K562 (cell line): ENCODE results near the gene DNAJB6.

Source experiments
- CHCHD3 ChIP-seq: fragments of 250-450 bp; sonication (Bioruptor Pico); IDR thresholded peaks from 2 replicates; pipeline ENCODE4 v2.1.2; 2022; ENCODE audit warnings: mild to moderate bottlenecking
- CTCF ChIP-seq, 3 experiments: IDR thresholded peaks in 2 of 3; conservative IDR thresholded peaks in 1 of 3; 2 replicates each; pipeline ENCODE4 v1.5.1; 2011 to 2012; ENCODE audit warnings: low read length in 3 of 3, mild to moderate bottlenecking in 3 of 3, control low read depth in 2 of 3, improper control_type of control experiment in 1 of 3, inconsistent platforms in 1 of 3, low read depth in 1 of 3, mixed read lengths in 1 of 3, moderate library complexity in 1 of 3; ENCODE audit not compliant: insufficient read depth in 2 of 3
- GATA2 ChIP-seq: sonication (generic); formaldehyde crosslinking; IDR thresholded peaks from 2 replicates; pipeline ENCODE4 v1.4.0; 2020; ENCODE audit warnings: mild to moderate bottlenecking, missing genetic modification reagents
- GTF2F1 ChIP-seq: IDR thresholded peaks from 2 replicates; pipeline ENCODE4 v1.6.1; 2011; ENCODE audit warnings: low read depth, low read length, improper control_type of control experiment
- JUN ChIP-seq, 2 experiments: sonication (generic) in 1 of 2; formaldehyde crosslinking in 1 of 2; IDR thresholded peaks; 2 replicates each; pipeline versions ENCODE4 v1.6.1 to v1.8.0; 2012 to 2022; ENCODE audit warnings: borderline replicate concordance in 2 of 2, mild to moderate bottlenecking in 2 of 2, improper control_type of control experiment in 1 of 2, low read depth in 1 of 2, low read length in 1 of 2, missing genetic modification reagents in 1 of 2
- KLF10 ChIP-seq: fragments of 250-450 bp; sonication (Bioruptor Pico); IDR thresholded peaks from 2 replicates; pipeline ENCODE4 v1.6.1; 2021; ENCODE audit warnings: matching md5 sums
- LARP7 ChIP-seq: fragments of 450-650 bp; IDR thresholded peaks from 2 replicates; pipeline ENCODE4 v1.6.1; 2016
- MBD1 ChIP-seq: fragments of 250-450 bp; sonication (Bioruptor Pico); IDR thresholded peaks from 2 replicates; pipeline ENCODE4 v1.8.0; 2022; ENCODE audit warnings: inconsistent platforms
- NR2C2 ChIP-seq, 2 experiments: fragments of 200-800 bp in 1 of 2; sonication (Bioruptor generic) in 1 of 2; sonication (generic) in 1 of 2; formaldehyde crosslinking in 1 of 2; IDR thresholded peaks; 2 replicates each; pipeline versions ENCODE4 v1.6.1 to v1.8.0; 2016 to 2022; ENCODE audit warnings: mild to moderate bottlenecking in 1 of 2, missing compliant biosample characterization in 1 of 2, missing genetic modification characterization in 1 of 2, missing genetic modification reagents in 1 of 2
- PRPF4 ChIP-seq: fragments of 200-400 bp; formaldehyde crosslinking; IDR thresholded peaks from one replicate; pipeline ENCODE4 v1.6.1; 2017; ENCODE audit warnings: low read length, low read depth, mild to moderate bottlenecking; ENCODE audit not compliant: insufficient read depth, poor library complexity, severe bottlenecking
- RFX5 ChIP-seq: IDR thresholded peaks from 2 replicates; pipeline ENCODE4 v1.6.1; 2011; ENCODE audit warnings: low read depth, mild to moderate bottlenecking, improper control_type of control experiment, low read length
- SIN3B ChIP-seq: fragments of 450-650 bp; IDR thresholded peaks from 2 replicates; pipeline ENCODE4 v1.6.1; 2017; ENCODE audit warnings: low read depth, mild to moderate bottlenecking, moderate library complexity
- THAP12 ChIP-seq: fragments of 250-450 bp; sonication (Bioruptor Pico); IDR thresholded peaks from 2 replicates; pipeline ENCODE4 v1.9.0; 2021; ENCODE audit warnings: mild to moderate bottlenecking, inconsistent platforms

- no peak for TF ChIP-seq THAP12 (CRISPR knock-in tag)
- TF ChIP-seq PRPF4 = no peak
- no peak for TF ChIP-seq KLF10
- TF ChIP-seq MBD1 (CRISPR knock-in tag) = no peak
- no peak for TF ChIP-seq CTCF (IDR thresholded peaks at IDR 0.05 in 2 of 3, conservative IDR thresholded peaks at IDR 0.05 in 1 of 3; ENCODE audit: insufficient read depth in 2 of 3, low read depth in 1 of 3, low read length in 3 of 3)
- TF ChIP-seq NR2C2 (CRISPR knock-in tag; IDR thresholded peaks at IDR 0.05) = no peak
- no peak for TF ChIP-seq NR2C2 (tag; IDR thresholded peaks at IDR 0.05)
- no peak for TF ChIP-seq LARP7
- no peak for TF ChIP-seq GTF2F1
- TF ChIP-seq CHCHD3 (CRISPR knock-in tag) = no peak
- TF ChIP-seq SIN3B = no peak
- no peak for TF ChIP-seq GATA2 (CRISPR knock-in tag)
- TF ChIP-seq JUN (IDR thresholded peaks at IDR 0.05; ENCODE audit: borderline replicate concordance, low read depth, low read length) = no peak
- TF ChIP-seq JUN (CRISPR knock-in tag; IDR thresholded peaks at IDR 0.05; ENCODE audit: borderline replicate concordance) = no peak
- no peak for TF ChIP-seq RFX5
Observed at GRCh38 chr7:157425761-157426160, 89.0 kb downstream of the DNAJB6 start.
